ENCODE results near the gene SLC35A5.

Gene SLC35A5

DNA sequence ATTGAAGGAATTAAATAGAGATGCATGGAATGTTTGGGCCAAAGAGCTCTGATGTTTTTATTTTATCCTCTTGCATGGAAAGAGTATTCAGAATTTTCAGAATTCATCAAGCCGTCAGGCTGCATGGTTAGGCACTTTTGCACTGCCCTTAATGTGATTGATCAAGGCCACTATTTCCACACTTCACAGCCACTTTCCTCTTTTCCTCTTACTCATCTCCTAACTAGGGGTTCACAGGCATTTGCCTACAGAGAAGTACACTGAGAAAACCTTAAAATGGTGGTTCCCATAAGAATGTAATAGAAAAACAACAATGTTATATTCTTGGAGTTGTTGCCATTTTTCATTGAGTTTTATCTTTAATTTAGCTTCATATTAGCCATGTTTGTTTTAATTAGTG, 10.9 kb downstream of the SLC35A5 start:
- no peak for DNase-seq

DNA sequence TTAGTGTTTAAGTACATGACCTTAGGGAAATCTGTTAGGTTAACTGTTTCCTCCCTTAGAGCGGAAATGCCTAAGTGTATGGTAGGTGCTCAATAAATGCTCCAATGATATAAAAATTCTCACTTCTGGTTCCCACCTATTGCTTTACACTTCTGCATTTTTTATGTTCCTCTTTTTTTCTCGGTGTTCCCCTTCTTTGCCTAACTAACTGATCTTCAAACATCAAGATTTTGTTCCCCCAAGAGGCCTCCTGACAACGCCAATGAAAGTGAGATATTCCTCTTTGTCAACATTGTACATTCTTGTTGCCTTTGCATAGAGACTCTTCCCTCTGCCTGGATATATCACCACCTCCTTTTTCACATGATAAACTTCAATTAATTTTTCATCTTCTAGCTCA, 17.4 kb downstream of the SLC35A5 start:
- DNase-seq: no peak

DNA sequence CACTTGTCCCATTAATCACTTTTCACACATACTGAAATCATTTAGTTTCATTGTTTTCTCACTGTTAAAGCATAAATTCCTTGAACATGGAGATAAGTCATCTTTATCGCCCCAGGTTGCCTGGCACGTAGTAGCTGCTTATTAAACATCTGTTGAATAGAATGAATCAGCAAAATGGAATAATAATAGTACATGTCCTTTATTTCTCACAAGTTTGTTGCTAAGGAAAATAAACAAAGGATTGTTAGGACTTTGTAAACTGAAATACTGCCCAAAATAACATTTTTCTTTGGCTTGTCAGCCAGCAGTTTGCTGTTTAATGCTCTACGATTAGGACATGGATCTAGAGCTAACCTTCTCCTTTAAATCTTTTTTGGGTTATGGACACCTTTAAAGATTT, 17.9 kb downstream of the SLC35A5 start:
- DNase-seq: no peak

DNA sequence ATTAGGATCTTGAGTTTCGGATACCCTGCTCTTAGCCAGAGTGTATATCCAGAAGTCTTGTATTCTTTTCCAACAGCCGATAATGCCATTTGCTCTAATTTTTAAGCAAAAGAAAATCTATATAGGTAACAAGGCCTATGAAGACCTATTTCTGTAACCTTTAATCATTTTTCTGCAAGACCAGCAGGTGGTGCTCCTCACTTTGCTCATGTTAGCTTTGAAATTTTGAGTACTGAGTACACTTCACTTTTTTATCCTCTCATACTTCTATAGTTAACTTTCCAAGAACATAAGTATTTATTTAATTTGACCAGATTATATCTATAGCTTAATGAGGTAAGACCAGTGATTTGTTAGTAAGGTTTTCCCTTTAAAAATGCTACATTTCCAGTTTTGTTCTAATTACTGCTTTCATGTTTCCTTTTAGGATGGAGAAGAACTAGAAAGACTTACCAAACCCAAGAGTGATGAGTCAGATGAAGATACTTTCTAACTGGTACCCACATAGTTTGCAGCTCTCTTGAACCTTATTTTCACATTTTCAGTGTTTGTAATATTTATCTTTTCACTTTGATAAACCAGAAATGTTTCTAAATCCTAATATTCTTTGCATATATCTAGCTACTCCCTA, 20.5 kb downstream of the SLC35A5 start:
- DNase-seq: no peak

DNA sequence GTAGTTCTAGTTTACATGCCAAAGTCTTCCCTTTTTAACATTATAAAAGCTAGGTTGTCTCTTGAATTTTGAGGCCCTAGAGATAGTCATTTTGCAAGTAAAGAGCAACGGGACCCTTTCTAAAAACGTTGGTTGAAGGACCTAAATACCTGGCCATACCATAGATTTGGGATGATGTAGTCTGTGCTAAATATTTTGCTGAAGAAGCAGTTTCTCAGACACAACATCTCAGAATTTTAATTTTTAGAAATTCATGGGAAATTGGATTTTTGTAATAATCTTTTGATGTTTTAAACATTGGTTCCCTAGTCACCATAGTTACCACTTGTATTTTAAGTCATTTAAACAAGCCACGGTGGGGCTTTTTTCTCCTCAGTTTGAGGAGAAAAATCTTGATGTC, 21.3 kb downstream of the SLC35A5 start:
- DNase-seq: no peak

DNA sequence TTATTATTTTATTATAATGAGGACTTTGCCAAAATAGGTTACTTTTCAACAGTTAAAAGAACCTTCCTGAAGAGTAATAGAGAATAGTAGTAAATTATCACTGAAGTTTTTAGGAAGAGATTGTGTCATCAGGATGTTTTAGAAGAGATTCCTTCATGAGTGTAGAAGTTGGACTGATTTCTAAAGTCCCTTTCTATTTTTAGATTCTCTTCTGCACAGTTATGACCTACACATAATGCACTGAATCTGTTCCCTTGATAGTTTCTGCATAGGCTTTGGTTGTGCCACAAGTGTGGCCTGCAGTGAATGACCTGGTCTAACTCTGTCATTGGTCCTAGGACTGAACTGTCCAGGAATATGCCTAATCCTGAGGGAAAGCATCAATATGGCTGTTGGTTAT, 23.9 kb downstream of the SLC35A5 start:
- no peak for DNase-seq

DNA sequence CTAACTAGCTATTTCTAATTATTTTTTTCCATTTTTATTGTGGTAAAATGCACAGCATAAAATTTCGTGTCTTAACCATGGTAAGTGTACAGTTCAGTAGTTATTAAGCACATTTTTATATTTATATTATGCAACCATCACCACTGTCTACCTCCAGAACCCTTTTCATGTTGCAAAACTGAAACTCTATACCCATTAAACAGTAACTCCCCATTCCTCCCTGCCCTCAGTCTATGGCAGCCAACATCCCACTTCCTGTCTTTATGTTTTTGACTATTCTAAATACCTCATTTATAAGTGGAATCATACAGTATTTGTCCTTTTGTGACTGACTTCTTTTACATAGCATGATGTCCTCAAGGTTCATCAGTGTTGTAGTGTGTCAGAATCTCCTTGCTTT, 25.5 kb downstream of the SLC35A5 start:
- no peak for DNase-seq

DNA sequence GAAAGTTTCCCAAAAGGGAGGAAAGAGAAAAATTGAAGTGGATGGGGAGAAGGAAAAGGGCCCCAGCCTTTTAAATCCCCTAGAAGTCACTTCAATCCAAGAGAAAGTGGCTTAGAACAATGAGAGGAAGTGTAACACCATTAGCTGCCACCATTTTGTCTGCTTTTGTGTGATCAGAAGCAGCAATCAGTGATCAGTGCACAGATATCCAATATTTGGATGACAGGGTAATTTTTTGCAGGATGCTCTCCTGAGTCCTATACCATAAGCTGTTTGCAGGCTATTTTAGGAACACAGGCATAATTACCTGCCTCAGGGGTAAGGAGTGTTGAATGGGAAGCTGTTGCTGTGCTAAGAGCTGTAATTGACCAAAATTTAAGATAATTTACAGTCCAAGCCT, 31.4 kb downstream of the SLC35A5 start:
- no peak for DNase-seq

DNA sequence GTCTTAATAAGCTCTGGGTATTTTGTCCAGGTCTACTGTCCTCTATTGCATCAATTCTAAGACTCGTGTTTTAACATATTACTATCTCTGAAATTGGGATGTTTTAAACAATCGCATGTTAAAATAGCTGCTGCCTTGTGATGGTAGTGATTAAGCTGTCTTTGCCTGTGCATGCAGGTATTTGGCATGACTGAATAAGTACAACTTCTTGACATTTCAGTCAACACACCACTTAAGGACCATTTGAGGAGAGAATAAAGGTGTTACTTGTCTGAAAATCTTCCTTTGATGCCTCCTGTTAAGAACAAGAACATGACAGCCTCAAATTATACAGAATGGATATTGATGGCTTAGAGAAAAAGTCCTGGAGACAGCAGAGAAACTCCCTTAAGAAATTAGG, 33.0 kb downstream of the SLC35A5 start:
- DNase-seq: no peak

DNA sequence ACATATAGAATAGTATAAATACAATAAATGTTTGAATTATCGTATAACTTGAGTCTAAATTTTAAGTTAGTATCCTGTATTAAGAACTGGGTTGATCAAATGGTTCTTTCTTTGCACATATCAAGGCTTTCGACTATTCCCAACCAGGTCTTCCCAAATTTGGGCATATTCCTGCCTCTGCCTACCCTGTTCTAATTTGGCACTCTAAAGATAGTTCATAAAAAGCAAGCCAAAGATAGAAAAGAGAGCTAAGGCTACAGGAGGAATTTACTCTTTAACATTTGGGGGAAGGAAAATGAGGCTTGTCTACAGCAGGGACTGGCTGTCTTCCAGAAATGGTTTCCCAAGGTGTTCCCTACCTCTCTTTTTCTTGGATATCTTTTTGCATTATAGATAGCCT, 36.1 kb downstream of the SLC35A5 start:
- DNase-seq: no peak

DNA sequence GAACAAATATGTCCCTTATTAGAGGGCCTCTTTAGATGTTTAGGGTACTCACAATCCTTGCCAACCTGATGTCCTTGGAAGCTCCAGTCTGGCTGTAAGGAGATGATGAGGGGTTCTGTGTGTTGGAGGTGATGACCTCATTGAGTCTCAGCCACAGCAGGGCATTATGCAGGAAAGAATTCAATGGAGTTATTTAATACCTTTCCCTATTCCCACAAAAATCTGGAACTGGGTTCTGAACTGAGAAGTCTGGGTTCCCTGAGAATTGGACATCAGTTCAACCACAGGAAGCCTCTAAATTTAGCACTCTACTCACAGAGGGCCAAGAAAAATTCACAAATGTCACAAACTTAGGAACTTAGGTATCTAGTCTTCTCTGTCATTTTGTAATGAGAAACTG, 36.9 kb downstream of the SLC35A5 start:
- DNase-seq: no peak

DNA sequence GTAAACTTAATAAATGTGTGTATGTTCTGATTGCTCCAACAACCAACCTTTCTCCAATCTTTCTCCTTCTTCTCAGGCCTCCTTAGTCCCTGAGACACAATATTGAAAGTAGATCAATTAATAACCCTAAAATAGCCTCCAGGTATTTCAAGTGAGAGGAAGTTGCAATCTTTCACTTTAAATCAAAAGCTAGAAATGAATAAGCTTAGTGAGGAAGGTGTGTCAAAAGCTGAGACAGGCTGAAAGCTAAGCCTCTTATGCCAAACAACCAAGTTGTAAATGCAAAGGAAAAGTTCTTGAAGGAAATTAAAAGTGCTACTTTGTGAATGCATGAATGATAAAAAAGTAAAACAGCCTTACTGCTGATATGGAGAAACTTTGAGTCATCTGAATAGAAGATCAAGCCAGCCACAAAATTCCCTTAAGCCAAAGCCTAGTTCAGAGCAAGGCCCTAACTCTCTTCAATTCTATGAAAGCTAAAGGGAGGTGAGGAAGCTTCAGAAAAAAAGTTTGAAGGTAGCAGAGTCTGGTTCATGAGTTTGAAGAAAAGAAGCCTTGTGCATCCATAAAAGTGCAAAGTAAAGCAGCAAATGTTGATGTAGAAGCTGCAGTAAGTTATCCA, 40.5 kb downstream of the SLC35A5 start:
- DNase-seq: no peak

DNA sequence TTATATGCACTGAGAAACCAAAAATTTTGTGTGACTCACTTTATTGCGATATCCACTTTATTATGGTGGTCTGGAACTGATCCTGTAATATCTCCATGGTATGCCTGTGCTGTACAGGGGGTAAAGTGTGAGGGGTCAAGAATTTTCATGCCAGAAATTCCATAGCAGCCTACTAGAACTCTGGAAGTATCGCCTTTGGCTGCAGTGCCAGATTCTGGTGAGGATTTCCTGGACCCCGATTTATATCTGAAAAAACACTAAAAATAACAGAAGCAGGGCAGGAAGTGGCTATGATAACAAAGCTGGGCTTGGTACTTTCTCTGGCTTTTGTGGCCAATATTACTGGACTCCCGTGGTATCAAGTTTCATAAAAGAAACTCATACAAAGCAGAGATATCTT, 42.7 kb downstream of the SLC35A5 start:
- DNase-seq: no peak

DNA sequence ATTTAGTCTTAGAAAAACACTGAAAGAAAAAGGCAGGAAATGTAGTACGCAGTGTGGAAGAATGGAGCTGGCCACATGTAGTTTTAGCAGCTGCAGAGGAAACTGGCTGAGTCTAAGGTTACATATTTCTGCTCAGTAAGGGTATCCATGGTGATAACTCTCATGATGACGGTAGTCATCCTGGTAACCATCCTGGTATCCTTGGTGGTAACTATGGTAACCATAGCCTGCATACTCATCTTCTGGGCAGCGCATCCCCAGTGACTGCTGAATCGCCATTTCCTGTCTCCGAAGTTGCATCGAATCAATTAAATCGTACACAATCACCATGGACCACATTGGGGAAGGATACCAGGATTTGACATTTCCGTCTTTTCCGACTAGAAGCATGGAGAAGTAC, 43.4 kb downstream of the SLC35A5 start:
- DNase-seq: peak; percentile 75

DNA sequence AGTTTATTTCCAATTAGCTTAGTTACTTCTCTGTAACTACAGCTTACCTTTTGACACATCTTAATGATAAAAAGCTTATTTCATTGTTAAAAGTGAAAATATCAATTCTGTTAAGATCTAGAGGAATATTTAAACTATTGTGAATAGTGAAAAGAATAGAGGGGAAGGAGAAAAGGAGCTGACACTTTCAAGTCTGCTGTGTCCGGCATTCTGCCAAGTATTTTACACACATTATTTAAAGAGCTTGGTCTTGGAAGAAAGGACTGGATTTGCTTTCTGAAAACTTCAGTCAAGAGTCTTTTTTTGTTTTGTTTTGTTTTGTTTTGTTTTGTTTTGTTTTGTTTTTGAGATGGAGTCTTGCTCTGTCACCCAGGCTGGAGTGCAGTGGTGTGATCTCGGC, 44.3 kb downstream of the SLC35A5 start:
- DNase-seq: no peak

DNA sequence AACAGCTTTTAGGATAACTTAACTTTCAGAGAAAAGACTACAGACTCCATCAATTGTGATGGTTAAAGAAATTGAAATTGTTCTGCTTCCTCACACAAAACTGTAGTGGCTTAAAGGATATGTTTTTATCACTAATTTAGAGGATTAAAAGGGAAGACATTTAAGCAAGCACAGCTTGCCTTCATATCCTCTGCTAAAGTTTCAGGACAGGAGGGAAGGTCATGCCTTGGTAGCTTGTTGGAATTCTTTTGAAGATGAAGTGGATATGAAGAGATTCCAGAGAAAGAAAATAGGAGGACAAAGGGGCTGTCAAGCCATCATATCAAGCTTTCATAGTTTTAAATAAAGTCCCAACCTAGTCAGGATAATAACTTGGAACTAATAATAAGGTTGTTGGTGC, 46.0 kb downstream of the SLC35A5 start:
- no peak for DNase-seq

DNA sequence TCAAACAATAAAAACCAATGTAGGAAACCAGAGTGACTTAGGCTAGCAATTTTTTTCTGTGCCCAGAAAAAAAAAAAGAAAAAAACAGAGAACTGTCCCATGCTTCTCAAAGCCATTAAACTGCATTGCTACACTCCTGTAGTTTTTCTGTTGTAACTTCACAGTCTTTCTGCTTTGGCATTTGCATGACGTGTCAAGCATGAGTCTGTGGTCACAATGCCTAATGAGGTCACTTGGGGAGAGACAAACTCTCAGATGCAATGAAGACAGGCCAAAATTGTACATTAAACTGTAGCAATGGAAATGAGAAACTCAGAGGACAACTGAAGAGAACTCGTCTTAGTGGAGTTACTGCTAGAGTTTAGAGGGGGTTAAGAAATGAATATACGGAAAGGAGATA, 48.3 kb downstream of the SLC35A5 start:
- no peak for DNase-seq

DNA sequence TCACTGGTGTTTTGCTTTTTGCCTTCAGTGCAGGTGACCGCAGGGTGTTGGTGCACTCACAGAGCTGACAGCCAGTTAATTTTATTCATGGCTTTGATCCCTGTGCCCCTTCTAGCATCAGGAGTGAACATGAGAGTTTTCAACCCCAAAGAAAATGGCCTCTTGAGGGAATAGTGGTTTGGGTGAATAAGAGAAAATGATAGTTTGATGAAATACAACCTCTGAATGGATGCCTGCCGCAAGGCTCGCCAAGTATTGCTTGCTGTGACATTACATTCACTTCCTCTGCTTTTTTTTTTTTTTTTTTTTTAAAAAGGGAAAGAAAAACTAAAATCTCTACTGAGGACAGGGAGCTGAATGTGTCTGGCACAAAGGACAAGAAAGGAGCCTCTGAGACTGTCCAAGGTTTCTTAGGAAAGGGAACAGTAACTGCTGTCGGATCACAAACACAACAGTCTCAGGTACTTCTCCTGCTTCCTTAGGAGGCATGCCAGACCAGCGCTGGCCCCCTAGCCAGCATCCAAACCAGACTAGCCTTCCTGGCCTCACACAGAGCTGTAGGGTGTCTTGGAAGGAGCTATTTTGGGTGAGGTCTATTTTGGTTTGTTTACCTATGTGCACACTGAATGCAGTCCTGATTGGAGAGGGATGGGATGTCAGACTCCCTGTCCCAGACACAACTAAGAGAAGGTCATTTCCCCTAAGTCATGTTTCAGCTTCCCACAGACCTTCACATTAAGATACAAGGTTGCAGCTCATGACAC, 50.1 kb downstream of the SLC35A5 start:
- DNase-seq: no peak

DNA sequence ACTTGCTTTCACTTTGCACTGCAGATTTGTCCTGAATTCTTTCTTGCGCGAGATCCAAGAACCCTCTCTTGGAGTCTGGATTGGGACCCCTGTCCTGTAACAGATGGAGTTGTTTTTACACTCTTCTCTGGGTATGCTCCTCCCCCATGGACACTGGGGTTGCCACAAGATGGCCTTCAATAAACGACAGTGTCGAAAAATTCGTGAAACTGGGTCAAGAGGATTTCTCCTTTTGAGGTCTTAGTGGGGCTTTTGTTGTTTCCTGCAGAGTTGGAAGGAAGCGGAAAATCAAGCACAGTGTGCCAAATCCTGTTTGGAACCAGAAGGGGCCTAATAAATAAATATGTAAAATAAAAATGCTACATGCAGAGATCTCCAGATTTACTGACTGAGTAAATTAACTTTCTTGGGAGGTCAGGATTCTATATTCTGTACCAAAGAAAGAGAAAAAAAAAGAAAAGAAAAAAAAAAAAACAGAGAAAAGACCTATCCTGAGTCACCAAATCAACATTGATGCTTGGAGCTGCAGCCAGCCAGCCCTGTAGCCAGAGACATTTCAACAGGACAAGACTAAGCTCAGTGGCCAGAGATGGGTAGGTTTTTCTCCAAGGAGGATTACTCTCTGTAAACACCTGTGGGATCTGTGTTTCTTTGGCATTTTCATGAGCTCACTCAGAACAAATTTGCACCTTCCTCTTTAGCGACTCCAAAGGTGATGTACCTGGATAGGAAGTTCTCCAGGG, 54.3 kb downstream of the SLC35A5 start:
- no peak for DNase-seq

DNA sequence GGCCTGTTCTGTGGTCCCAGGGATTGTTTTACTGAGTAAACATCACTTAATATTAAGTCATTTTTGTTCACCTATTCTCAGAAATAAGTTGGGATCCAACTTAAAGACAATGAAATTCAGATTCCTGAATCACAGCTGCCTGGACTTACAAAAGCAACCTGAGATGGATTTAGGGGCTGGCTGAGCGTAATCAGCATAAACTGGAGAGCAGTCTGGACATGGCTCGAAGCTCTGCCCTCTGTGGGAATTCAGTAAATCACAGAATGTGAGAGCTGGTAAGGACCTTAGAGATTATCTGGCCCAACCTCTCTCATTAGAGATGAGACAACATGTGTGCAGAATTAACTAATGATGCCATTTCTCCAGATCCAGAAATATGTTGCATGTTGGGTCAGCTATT, 55.4 kb downstream of the SLC35A5 start:
- DNase-seq: no peak

DNA sequence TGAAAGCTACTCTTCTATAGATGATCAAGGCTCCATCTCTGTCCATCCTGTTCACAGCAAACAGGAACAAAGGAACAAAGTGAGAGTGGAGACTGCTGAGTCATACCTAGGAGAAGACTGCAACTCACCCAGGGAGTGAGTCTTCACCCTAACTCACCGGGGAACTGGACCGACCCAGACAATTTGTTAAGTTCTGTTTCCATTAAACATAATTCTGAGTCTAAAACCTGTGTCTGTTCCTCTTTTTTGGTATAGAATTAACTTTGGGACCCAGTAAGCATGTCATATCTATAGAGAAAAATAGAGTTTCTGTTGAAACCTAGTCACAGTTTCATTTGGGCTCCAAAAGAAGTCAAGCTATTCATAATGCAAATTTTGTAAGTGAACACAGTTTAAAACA, 57.5 kb downstream of the SLC35A5 start:
- DNase-seq: no peak

DNA sequence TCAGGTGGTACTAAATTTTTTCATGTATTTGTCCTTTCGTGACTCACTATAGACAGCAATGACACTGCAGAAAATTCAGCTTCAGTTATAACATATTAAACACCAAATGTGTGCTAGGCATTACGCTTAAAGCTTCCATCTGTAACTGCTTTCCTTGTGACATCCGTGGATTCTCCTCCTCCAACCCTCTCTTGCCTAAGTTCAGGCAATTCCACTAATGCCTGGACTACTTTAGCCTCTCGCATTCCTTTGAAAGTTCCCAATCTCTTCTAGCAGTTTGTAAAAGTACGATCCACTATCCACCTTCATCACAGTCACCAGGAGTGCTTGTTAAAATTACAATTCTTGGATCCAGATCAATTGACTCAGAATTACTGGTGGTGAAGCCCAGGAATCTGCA, 61.4 kb downstream of the SLC35A5 start:
- no peak for DNase-seq

DNA sequence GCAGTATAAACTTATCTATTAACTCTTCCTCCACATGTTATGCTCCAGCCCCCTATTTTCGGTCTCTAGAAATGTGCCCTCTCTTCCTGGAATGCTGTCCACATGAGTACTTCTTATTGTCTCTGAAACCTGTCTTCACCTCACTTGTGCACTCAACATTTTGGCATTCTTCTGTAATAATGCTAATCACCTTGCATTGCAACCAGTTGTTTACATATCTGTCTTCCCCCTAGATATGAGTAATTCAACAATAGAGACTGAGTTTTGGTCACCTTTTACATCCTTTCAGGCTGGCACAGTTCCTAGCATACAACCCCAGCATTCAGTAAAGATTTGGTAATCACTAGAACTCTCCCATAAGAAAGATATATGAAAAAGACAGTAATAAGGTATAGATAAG, 61.9 kb downstream of the SLC35A5 start:
- no peak for DNase-seq

DNA sequence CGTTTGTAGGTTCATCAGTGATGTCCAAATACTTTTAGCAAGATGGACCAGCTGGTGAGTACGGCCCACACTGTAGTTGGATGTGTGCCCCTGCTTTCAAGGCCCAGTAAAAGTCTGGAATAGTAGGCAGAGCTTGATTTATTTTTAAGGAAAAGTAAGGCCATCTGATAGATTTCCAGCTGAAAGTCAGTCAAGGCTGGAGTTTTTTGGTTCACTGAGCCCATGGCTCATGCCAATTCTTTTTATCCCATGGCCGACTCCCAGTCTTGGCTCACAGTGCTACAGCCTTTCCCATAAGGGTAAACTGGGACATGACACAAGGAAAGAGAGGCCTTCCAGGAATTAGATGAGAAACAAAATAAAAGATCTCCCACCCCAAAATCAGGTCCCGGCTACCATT, 65.6 kb downstream of the SLC35A5 start:
- DNase-seq: no peak
